ENCODE measurements around the gene THAP4. TPM values are rescaled to one million over a fixed set of nuclear protein-coding genes. Genes with fewer than 3 reads are reported as not detected.
A peak's percentile ranks its signal among the peaks of the same experiment; 100 is the strongest.

Gene THAP4
- total RNA-seq, 1 donor from 2014 or later = 54.8 TPM

DNA sequence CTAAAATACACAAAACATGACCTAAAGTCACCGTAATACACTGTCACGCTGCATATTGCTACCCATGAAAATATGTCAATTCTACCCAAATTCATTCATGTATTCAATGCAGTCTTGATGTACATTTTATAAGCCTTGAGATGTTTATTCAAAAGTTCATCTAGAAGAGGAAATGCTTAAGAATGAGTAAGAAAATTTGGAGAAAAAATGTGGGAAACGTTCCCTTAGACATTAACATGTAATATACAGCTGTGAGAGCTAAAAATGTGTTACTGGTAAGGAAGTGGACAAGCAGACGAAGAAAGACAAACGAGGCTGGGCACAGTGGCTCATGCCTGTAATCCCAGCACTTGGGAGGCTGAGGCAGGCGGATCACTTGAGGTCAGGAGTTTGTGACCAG is 37.3 kb downstream of the THAP4 start:
- H3K27me3 ChIP-seq (ENCODE audit: control insufficient read depth, insufficient read depth, low read length) = no peaks in the 10 kb centered on the region
- TF ChIP-seq, protein P1, sequence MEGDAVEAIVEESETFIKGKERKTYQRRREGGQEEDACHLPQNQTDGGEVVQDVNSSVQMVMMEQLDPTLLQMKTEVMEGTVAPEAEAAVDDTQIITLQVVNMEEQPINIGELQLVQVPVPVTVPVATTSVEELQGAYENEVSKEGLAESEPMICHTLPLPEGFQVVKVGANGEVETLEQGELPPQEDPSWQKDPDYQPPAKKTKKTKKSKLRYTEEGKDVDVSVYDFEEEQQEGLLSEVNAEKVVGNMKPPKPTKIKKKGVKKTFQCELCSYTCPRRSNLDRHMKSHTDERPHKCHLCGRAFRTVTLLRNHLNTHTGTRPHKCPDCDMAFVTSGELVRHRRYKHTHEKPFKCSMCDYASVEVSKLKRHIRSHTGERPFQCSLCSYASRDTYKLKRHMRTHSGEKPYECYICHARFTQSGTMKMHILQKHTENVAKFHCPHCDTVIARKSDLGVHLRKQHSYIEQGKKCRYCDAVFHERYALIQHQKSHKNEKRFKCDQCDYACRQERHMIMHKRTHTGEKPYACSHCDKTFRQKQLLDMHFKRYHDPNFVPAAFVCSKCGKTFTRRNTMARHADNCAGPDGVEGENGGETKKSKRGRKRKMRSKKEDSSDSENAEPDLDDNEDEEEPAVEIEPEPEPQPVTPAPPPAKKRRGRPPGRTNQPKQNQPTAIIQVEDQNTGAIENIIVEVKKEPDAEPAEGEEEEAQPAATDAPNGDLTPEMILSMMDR (IDR thresholded peaks at IDR 0.05; ENCODE audit: insufficient read depth, low read length, severe bottlenecking) = no peak
- FAIRE-seq (no peak), DNase-seq (ENCODE audit: low read depth) (no peak)
- H3K36me3 ChIP-seq (ENCODE audit: control insufficient read depth, insufficient read depth, low read length) = peaks cover 15% of the 10 kb centered on the region
- H3K4me3 ChIP-seq (ENCODE audit: low read depth, low read length) = no peak overlapping the region

DNA sequence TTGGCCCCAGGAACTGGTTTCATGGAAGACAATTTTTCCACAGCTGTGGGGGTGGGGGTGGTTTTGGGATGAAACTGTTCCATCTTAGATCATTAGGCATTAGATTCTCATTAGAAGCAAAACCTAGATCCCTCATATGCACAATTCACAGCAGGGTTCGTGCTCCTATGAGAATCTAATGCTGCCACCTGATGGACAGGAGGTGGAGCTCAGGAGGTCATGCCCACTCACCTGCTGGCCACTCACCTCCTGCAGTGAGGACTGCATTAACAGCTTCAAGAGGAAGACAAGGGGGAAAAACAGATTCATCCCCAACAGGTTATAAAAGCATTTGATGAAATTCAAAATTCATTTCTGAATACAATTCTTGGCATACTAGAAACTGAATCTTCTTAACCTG is 38.5 kb downstream of the THAP4 start:
- H3K36me3 ChIP-seq (ENCODE audit: control insufficient read depth, insufficient read depth, low read length) = peaks cover 16% of the 10 kb centered on the region
- peak; percentile 30 for DNase-seq (ENCODE audit: low read depth)
- H3K27me3 ChIP-seq (ENCODE audit: control insufficient read depth, insufficient read depth, low read length) = no peaks in the 10 kb centered on the region
- TF ChIP-seq, protein P1 (IDR thresholded peaks at IDR 0.05; ENCODE audit: insufficient read depth, low read length, severe bottlenecking) = peak; percentile 34
- no peak for FAIRE-seq
- H3K4me3 ChIP-seq (ENCODE audit: low read depth, low read length) = no peak overlapping the region

DNA sequence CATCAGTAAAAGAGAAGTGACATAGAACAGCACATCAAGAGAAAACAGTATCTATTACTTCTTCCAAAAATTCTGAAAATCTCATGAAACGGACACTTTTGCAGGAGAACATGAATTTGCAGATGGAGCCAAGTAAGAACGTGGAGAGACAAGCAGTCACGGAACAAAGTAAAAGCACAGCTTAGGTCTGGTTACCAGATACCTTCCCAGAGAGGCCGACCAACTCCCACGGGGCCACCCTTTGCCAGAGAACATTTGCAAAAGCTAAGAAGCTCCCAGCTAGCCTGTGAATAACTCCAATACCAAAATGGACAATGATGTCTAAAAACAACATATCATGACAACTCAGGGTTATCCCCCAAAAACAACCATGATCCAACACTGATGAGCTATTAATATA is 38.9 kb downstream of the THAP4 start:
- FAIRE-seq = no peak
- no peak overlapping the region for H3K4me3 ChIP-seq (ENCODE audit: low read depth, low read length)
- peaks cover 16% of the 10 kb centered on the region for H3K36me3 ChIP-seq (ENCODE audit: control insufficient read depth, insufficient read depth, low read length)
- no peaks in the 10 kb centered on the region for H3K27me3 ChIP-seq (ENCODE audit: control insufficient read depth, insufficient read depth, low read length)
- DNase-seq (ENCODE audit: low read depth) = no peak
- TF ChIP-seq, protein P1 (IDR thresholded peaks at IDR 0.05; ENCODE audit: insufficient read depth, low read length, severe bottlenecking) = no peak

DNA sequence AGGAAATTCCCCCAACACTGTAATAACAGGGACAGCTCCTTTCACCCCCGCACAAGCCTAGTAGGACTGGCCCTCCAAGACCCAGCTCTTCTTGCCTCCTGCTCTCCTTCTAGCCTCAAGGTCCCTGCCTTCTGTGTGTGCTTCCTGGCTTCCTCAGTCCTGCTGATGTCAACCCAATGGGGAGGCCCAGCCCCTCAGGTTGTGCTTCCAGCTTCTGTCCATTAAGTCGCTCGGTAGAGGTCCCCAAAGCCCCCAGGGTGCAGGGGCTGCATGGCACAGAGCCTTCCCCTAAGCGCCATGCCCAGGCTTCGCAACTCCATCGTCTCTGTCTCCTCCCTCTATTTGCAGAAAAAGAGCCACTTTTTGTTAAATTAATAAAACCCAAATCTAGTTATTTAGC is 39.4 kb downstream of the THAP4 start:
- peaks cover 13% of the 10 kb centered on the region for H3K36me3 ChIP-seq (ENCODE audit: control insufficient read depth, insufficient read depth, low read length)
- FAIRE-seq (no peak), DNase-seq (ENCODE audit: low read depth) (no peak)
- TF ChIP-seq, protein P1 (IDR thresholded peaks at IDR 0.05; ENCODE audit: insufficient read depth, low read length, severe bottlenecking) = no peak
- H3K4me3 ChIP-seq (ENCODE audit: low read depth, low read length) = no peak overlapping the region
- no peaks in the 10 kb centered on the region for H3K27me3 ChIP-seq (ENCODE audit: control insufficient read depth, insufficient read depth, low read length)

DNA sequence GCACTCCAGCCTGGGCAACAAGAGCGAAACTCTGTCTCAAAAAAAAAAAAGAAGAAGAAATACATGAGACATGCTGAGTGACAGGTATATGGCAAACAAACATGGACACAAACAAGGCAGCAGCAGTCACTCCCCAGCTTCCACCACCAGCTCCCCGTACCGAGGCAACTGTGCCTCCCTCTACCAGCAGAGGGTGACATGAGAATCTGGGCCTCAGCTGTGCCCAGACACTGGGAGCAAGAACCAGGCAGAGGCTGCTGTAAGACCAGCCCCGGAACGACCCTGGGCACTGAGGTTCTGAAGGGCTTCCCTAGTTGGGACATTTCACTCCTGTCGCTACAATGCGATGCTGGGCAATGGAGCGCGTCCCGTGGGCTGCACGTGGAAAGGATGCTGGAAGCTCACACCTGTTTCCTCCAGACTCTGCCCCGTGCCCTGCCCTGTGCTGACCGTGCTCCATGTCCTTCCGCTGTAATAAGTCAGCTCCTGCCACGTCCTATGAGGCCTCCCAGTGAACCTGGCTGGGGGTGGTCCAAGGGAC is 41.3 kb downstream of the THAP4 start:
- TF ChIP-seq, protein P1 (IDR thresholded peaks at IDR 0.05; ENCODE audit: insufficient read depth, low read length, severe bottlenecking) = no peak
- Histone ChIP-seq H3K36me3 (ENCODE audit: control insufficient read depth, insufficient read depth, low read length) (peaks cover 8% of the 10 kb centered on the region), H3K4me3 (ENCODE audit: low read depth, low read length) (no peak overlapping the region), H3K27me3 (ENCODE audit: control insufficient read depth, insufficient read depth, low read length) (no peaks in the 10 kb centered on the region)
- DNase-seq (ENCODE audit: low read depth) (no peak), FAIRE-seq (no peak)

DNA sequence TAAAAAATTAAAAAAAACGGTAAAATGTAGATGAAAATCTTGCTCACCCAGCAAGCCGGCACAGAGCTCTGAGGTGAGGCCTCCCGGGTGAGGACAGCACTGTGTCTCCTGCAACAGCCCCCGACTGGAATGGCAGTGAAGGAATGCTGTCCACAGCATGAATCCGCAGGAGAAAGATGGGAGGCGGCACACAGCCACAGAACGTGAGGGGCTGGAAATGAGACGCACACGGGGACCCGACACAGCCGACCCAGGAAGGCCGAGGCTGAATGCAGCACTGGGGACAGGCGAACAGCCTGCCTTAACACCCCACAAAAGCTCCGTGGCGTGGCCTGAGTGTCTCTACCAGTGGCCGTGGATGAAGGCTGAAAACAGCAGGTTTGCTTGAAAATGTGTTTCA is 43.7 kb downstream of the THAP4 start:
- no peak overlapping the region for H3K4me3 ChIP-seq (ENCODE audit: low read depth, low read length)
- H3K27me3 ChIP-seq (ENCODE audit: control insufficient read depth, insufficient read depth, low read length) = no peaks in the 10 kb centered on the region
- TF ChIP-seq, protein P1 (IDR thresholded peaks at IDR 0.05; ENCODE audit: insufficient read depth, low read length, severe bottlenecking) = no peak
- DNase-seq (ENCODE audit: low read depth) (no peak), FAIRE-seq (no peak)
- peaks cover 9% of the 10 kb centered on the region for H3K36me3 ChIP-seq (ENCODE audit: control insufficient read depth, insufficient read depth, low read length)
